OCI-LY3 (cell line): ENCODE data around the gene RAB13.

Experiments
- CTCF ChIP-seq: fragments of 200-600, 300-600 bp; sonication (generic); IDR thresholded peaks from 2 replicates; pipeline ENCODE4 v1.5.1; 2014; ENCODE audit warnings: antibody characterized with exemption, low read length, low read depth
- EZH2phosphoT487 ChIP-seq: fragments of 200-600 bp; shearing (Covaris generic); IDR thresholded peaks from 2 replicates; pipeline ENCODE4 v1.6.1; 2018; ENCODE audit warnings: antibody characterized with exemption, mixed run types, low read depth

DNA sequence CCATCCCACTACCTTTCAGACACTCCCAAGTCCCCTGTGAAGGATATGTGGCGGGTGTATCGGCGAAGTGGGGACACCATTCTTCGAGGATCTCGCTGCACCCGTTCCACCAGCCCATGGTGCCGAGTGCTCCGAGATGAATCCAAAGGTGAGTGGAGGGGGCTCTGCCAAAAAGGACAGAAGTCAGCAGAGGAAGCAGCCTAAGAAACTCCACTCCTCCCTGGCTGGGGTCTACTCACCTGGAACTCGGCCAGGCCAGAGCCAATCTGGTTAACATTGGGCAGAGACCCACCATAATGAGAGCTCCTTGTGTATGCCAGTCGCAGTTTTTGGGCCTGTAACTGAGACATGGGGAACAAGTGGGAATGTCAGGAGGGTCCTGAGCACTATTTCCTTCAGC, 31.3 kb downstream of the RAB13 start:
- TF ChIP-seq CTCF (no peak), EZH2phosphoT487 (no peak)
